K562 (cell line): Measurements from ENCODE around the gene KHSRP. TPM values are rescaled to one million over a fixed set of nuclear protein-coding genes. Genes with fewer than 3 reads are reported as not detected.

Experiments used
- ARID3B ChIP-seq: fragments of 250-450 bp; sonication (Bioruptor Pico); IDR thresholded peaks from 2 replicates; pipeline ENCODE4 v1.4.0; 2020; ENCODE audit warnings: borderline replicate concordance
- CREM ChIP-seq: IDR thresholded peaks from 2 replicates; pipeline ENCODE4 v1.6.1; 2014; ENCODE audit warnings: antibody characterized with exemption, low read depth
- CTCF ChIP-seq, 3 experiments: IDR thresholded peaks in 2 of 3; conservative IDR thresholded peaks in 1 of 3; 2 replicates each; pipeline ENCODE4 v1.5.1; 2011 to 2012; ENCODE audit warnings: low read length in 3 of 3, mild to moderate bottlenecking in 3 of 3, control low read depth in 2 of 3, improper control_type of control experiment in 1 of 3, inconsistent platforms in 1 of 3, low read depth in 1 of 3, mixed read lengths in 1 of 3, moderate library complexity in 1 of 3; ENCODE audit not compliant: insufficient read depth in 2 of 3
- EGR1 ChIP-seq: fragments of 450-650 bp; conservative IDR thresholded peaks from 2 replicates; pipeline ENCODE4 v1.6.1; 2017; ENCODE audit warnings: mild to moderate bottlenecking
- ELK3 ChIP-seq: fragments of 450-650 bp; formaldehyde crosslinking; IDR thresholded peaks from 2 replicates; pipeline ENCODE4 v1.4.0; 2020; ENCODE audit warnings: mild to moderate bottlenecking
- FOXM1 ChIP-seq, 2 experiments: fragments of 450-650 bp in 1 of 2; sonication (generic) in 1 of 2; formaldehyde crosslinking in 1 of 2; IDR thresholded peaks; 2 replicates each; pipeline versions ENCODE4 v1.6.1 to v1.9.0; 2017 to 2022; ENCODE audit warnings: low read depth in 2 of 2, mild to moderate bottlenecking in 2 of 2, missing genetic modification reagents in 1 of 2, moderate library complexity in 1 of 2
- GABPB2 ChIP-seq: fragments of 250-450 bp; sonication (Bioruptor Pico); conservative IDR thresholded peaks from 2 replicates; pipeline ENCODE4 v1.5.1; 2021; ENCODE audit warnings: mild to moderate bottlenecking
- NR2C1 ChIP-seq, 2 experiments: fragments of 450-650 bp; IDR thresholded peaks; 2 replicates each; pipeline ENCODE4 v1.6.1; 2017; ENCODE audit warnings: mild to moderate bottlenecking in 2 of 2, antibody characterized with exemption in 1 of 2, inconsistent platforms in 1 of 2, missing compliant biosample characterization in 1 of 2, missing genetic modification characterization in 1 of 2
- PPARD ChIP-seq: fragments of 250-450 bp; sonication (Bioruptor Pico); IDR thresholded peaks from 2 replicates; pipeline ENCODE4 v1.8.0; 2022; ENCODE audit warnings: inconsistent platforms, mild to moderate bottlenecking, moderate library complexity
- RBM14 ChIP-seq: fragments of 200-400 bp; formaldehyde crosslinking; IDR thresholded peaks from 2 replicates; pipeline ENCODE4 v1.6.1; 2018; ENCODE audit warnings: low read depth, mild to moderate bottlenecking, low read length, moderate library complexity, borderline replicate concordance; ENCODE audit not compliant: insufficient read depth
- RERE ChIP-seq: sonication (generic); formaldehyde crosslinking; IDR thresholded peaks from 2 replicates; pipeline ENCODE4 v1.8.0; 2023; ENCODE audit warnings: missing genetic modification reagents, mild to moderate bottlenecking, borderline replicate concordance
- SIN3A ChIP-seq, 2 experiments: fragments of 150-350 bp in 1 of 2; IDR thresholded peaks; 2 replicates each; pipeline ENCODE4 v1.6.1; 2011 to 2016; ENCODE audit warnings: borderline replicate concordance in 2 of 2, low read depth in 2 of 2, low read length in 2 of 2, mild to moderate bottlenecking in 2 of 2, moderate library complexity in 2 of 2; ENCODE audit not compliant: control insufficient read depth in 1 of 2
- ZNF280B ChIP-seq: fragments of 250-450 bp; sonication (Bioruptor Pico); IDR thresholded peaks from 2 replicates; pipeline ENCODE4 v1.5.1; 2021; ENCODE audit warnings: mild to moderate bottlenecking
- polyA plus RNA-seq, 8 experiments: library from polyadenylated mRNA; depleted of rRNA in 4 of 8; stranded (reverse) in 5 of 8; unstranded in 3 of 8; fragments of >200 nt; fragmentation: Nextera tagmentation in 2 of 8; fragmentation: Illumina TruSeq in 1 of 8; extraction: Ambion mirVana in 2 of 8; extraction: Trizol in 1 of 8; gene quantifications; 2 replicates each; pipeline versions ENCODE4 v1.2.1 to v1.2.3, GENCODE V29; 2011 to 2014; ENCODE audit warnings: inconsistent platforms in 1 of 8, missing spikeins in 1 of 8
- total RNA-seq, 7 experiments: library from RNA; depleted of rRNA in 6 of 7; stranded (reverse); fragments of >200 nt in 6 of 7; fragmentation: Illumina TruSeq in 2 of 7; extraction: Trizol in 2 of 7; gene quantifications; 2 replicates each; pipeline versions ENCODE4 v1.2.1 to v1.2.3, GENCODE V29; 2011 to 2021; ENCODE audit warnings: low replicate concordance in 1 of 7

Gene KHSRP
- total and polyA plus RNA-seq, 9 of the 15 experiments (the other 6 are each of a cell fraction or from before 2014, with no cell fraction given), result 4.2 to 564 (median 139) TPM

- TF ChIP-seq ZNF280B (CRISPR knock-in tag) (no peak), NR2C1 (IDR thresholded peaks at IDR 0.05) (no peak), NR2C1 (tag; IDR thresholded peaks at IDR 0.05) (no peak), CTCF (IDR thresholded peaks at IDR 0.05 in 2 of 3, conservative IDR thresholded peaks at IDR 0.05 in 1 of 3; ENCODE audit: insufficient read depth in 2 of 3, low read depth in 1 of 3, low read length in 3 of 3) (peak in 2 of 3 experiments; percentile 24 to 51; a peak in 2 of 6 replicates), RBM14 (no peak), PPARD (CRISPR knock-in tag) (no peak), FOXM1 (IDR thresholded peaks at IDR 0.05; ENCODE audit: low read depth) (no peak), FOXM1 (CRISPR knock-in tag; IDR thresholded peaks at IDR 0.05; ENCODE audit: low read depth) (no peak), EGR1 (no peak), GABPB2 (CRISPR knock-in tag) (no peak), SIN3A (IDR thresholded peaks at IDR 0.05; ENCODE audit: borderline replicate concordance in 2 of 2, control insufficient read depth in 1 of 2, low read depth in 2 of 2, low read length in 2 of 2) (no peak), ELK3 (CRISPR knock-in tag) (no peak), CREM (0 out of 2 replicates have a peak, but pooled peaks have one; percentile 9), ARID3B (CRISPR knock-in tag) (no peak), RERE (CRISPR knock-in tag) (no peak)
Measured at GRCh38 chr19:6429419-6430221, 5.0 kb upstream of the KHSRP start (continued).
